GM12892 (cell line): Measurements from ENCODE around the gene CYB561D2.

Source experiments
- POLR2A ChIP-seq: IDR thresholded peaks from 2 replicates; pipeline ENCODE4 v1.6.1; 2011; ENCODE audit warnings: low read depth, low read length, control low read depth
- POLR2AphosphoS5 ChIP-seq: IDR thresholded peaks from 2 replicates; pipeline ENCODE4 v1.6.1; 2011; ENCODE audit warnings: low read depth, low read length, control low read depth
- TAF1 ChIP-seq: IDR thresholded peaks from 2 replicates; pipeline ENCODE4 v1.6.1; 2011; ENCODE audit warnings: low read depth, mild to moderate bottlenecking, control low read depth, low read length, borderline replicate concordance

DNA sequence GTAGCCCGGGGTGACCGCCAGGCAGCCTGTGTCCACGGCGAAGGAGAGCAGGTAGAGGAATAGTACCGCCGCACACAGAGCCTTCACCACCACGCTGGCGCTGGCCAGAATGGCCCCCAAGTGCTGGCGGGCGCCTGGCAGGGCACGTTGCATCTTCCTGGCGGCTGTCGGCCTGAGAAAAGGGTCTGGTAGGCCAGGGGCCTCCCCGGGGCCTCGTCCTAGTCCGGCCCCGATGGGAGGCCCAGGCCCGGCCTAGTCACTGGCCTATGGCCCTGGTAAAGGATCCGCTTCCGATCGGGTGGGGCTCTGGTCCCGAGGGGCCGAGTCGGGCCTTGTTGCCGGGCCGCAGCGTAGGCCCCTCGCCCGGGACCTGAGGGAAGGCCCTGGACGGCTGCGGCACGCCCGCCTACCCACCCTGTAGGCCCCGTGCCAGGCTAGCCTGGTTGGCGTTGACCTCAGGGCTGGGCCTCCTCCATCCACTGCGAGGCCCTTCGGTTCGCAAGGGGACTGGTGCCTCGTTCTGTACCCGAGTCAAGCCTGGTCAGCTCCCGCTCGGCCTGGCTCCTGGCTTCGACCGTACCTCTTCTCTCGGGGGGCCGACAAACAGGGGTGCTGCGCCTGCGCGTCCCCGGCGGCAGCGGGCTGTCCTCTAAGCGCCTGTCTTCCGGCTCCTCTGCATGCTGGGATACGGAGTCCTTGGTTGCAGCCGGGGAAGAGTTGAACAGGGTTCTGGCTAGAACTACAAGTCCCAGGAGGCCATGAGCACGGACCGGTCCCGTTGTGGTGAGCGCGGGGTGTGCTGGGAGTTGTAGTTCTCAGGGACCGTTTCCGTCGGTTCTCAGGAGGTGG lies 8.5 kb downstream of the CYB561D2 start, which contains the start of gene TMEM115:
- peak; percentile 73; the same call in 1 of the 2 replicates for TF ChIP-seq POLR2A
- TF ChIP-seq POLR2AphosphoS5 = peak; percentile 65; the same call in 1 of the 2 replicates
- no peak for TF ChIP-seq TAF1
